ENCODE data around the gene LARP1.

The LARP1 gene

GRCh38 chr5:154782326-154782725 lies 27.1 kb downstream of the LARP1 start:
- H3K27me3 ChIP-seq (ENCODE audit: control insufficient read depth, low read length): no peaks in the 10 kb centered on the region
- H3K9me2 ChIP-seq (replicated peaks; ENCODE audit: control insufficient read depth, low read length): no peaks in the 10 kb centered on the region
- H3K4me1 ChIP-seq (ENCODE audit: control insufficient read depth, low read length): peaks cover 26% of the 10 kb centered on the region
- H3K79me2 ChIP-seq (ENCODE audit: control insufficient read depth, low read length): peaks cover 100% of the 10 kb centered on the region
- H3K4me2 ChIP-seq (ENCODE audit: low read length): no peak overlapping the region
- H3K9me3 ChIP-seq (ENCODE audit: control insufficient read depth, insufficient read depth, low read length): no peaks in the 10 kb centered on the region
- H3K27ac ChIP-seq (ENCODE audit: low read depth, low read length): no peak overlapping the region
- H3K4me3 ChIP-seq (ENCODE audit: low read length): no peak overlapping the region
- peaks cover 54% of the 10 kb centered on the region for H4K20me1 ChIP-seq (ENCODE audit: control insufficient read depth, insufficient read depth, low read depth, low read length)
- H3K36me3 ChIP-seq (ENCODE audit: control insufficient read depth, low read length): peaks cover 58% of the 10 kb centered on the region
- TF ChIP-seq EZH2phosphoT487 (IDR thresholded peaks at IDR 0.05; ENCODE audit: borderline replicate concordance, low read length) (no peak), CTCF (IDR thresholded peaks at IDR 0.05; ENCODE audit: low read depth, low read length, poor library complexity, severe bottlenecking) (no peak)
- no peaks in the 10 kb centered on the region for H3F3A ChIP-seq (ENCODE audit: control insufficient read depth, insufficient read depth)

- Histone ChIP-seq H3K9me3 (ENCODE audit: control insufficient read depth, insufficient read depth, low read length) (no peaks in the 10 kb centered on the region), H3K36me3 (ENCODE audit: control insufficient read depth, low read length) (peaks cover 64% of the 10 kb centered on the region), H4K20me1 (ENCODE audit: control insufficient read depth, insufficient read depth, low read depth, low read length) (peaks cover 61% of the 10 kb centered on the region), H3K27me3 (ENCODE audit: control insufficient read depth, low read length) (no peaks in the 10 kb centered on the region), H3K4me1 (ENCODE audit: control insufficient read depth, low read length) (peaks cover 26% of the 10 kb centered on the region), H3K79me2 (ENCODE audit: control insufficient read depth, low read length) (peaks cover 100% of the 10 kb centered on the region), H3F3A (ENCODE audit: control insufficient read depth, insufficient read depth) (no peaks in the 10 kb centered on the region), H3K4me2 (ENCODE audit: low read length) (no peak overlapping the region), H3K4me3 (ENCODE audit: low read length) (no peak overlapping the region), H3K9me2 (replicated peaks; ENCODE audit: control insufficient read depth, low read length) (no peaks in the 10 kb centered on the region), H3K27ac (ENCODE audit: low read depth, low read length) (no peak overlapping the region)
- TF ChIP-seq CTCF (IDR thresholded peaks at IDR 0.05; ENCODE audit: low read depth, low read length, poor library complexity, severe bottlenecking) (no peak), EZH2phosphoT487 (IDR thresholded peaks at IDR 0.05; ENCODE audit: borderline replicate concordance, low read length) (no peak)
Observed at GRCh38 chr5:154782812-154783592, 27.8 kb downstream of the LARP1 start.

- TF ChIP-seq CTCF (IDR thresholded peaks at IDR 0.05; ENCODE audit: low read depth, low read length, poor library complexity, severe bottlenecking): no peak
- no peak for TF ChIP-seq EZH2phosphoT487 (IDR thresholded peaks at IDR 0.05; ENCODE audit: borderline replicate concordance, low read length)
- Histone ChIP-seq H3K79me2 (ENCODE audit: control insufficient read depth, low read length) (peaks cover 100% of the 10 kb centered on the region), H3K27ac (ENCODE audit: low read depth, low read length) (no peak overlapping the region), H3K4me1 (ENCODE audit: control insufficient read depth, low read length) (peaks cover 26% of the 10 kb centered on the region), H3K9me3 (ENCODE audit: control insufficient read depth, insufficient read depth, low read length) (no peaks in the 10 kb centered on the region), H4K20me1 (ENCODE audit: control insufficient read depth, insufficient read depth, low read depth, low read length) (peaks cover 66% of the 10 kb centered on the region), H3K4me2 (ENCODE audit: low read length) (no peak overlapping the region), H3F3A (ENCODE audit: control insufficient read depth, insufficient read depth) (no peaks in the 10 kb centered on the region), H3K27me3 (ENCODE audit: control insufficient read depth, low read length) (no peaks in the 10 kb centered on the region), H3K36me3 (ENCODE audit: control insufficient read depth, low read length) (peaks cover 67% of the 10 kb centered on the region), H3K9me2 (replicated peaks; ENCODE audit: control insufficient read depth, low read length) (no peaks in the 10 kb centered on the region), H3K4me3 (ENCODE audit: low read length) (no peak overlapping the region)
Observed at GRCh38 chr5:154783774-154784460, 28.7 kb downstream of the LARP1 start.
